ENCODE measurements around the gene F8. TPM values are rescaled to one million over a fixed set of nuclear protein-coding genes. Genes with fewer than 3 reads are reported as not detected.
"Not testable (repeated sequence)": the region's sequence is repeated elsewhere in the genome, so short reads cannot be mapped to it uniquely, and the experiment has no call there.

The F8 gene
- total RNA-seq, 2 donors from 2014 or later, result 5.5 to 6.0 TPM

DNA sequence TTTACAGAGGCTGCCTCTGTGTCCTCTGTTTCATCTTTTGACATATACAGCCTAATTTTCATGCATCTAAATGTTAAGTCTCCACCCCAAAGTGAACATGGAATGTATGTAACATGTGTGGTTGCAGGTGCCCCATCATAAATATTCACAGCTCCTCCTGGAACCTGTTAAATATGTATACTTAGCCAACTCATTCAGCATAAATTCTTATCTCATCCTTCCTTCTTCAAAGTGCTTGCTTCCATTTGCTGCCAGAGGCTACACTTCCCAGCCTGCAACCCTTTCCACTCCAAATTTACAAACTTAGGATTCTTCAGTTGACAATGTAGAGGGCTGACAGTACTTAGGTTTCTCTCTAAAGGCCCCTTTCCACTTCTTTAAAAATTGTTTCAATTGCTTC, 60.6 kb downstream of the F8 start:
- no peak for DNase-seq
- no peak overlapping the region for H3K4me3 Mint-ChIP-seq
- Histone ChIP-seq H3K27ac (ENCODE audit: low read depth, low read length) (no peak overlapping the region), H3K9ac (ENCODE audit: extremely low read depth, low read length, poor library complexity, severe bottlenecking) (no peak overlapping the region), H3K27me3 (ENCODE audit: control insufficient read depth, insufficient read depth, low read length, poor library complexity, severe bottlenecking) (no peaks in the 10 kb centered on the region), H3K4me3 (ENCODE audit: low read length) (no peak overlapping the region), H3K4me1 (ENCODE audit: control insufficient read depth, insufficient read depth, low read length) (no peaks in the 10 kb centered on the region), H3K36me3 (ENCODE audit: control insufficient read depth, insufficient read depth, low read length) (no peaks in the 10 kb centered on the region), H3K9me3 (ENCODE audit: control insufficient read depth, low read length) (peaks cover 3% of the 10 kb centered on the region)
- no peaks in the 10 kb centered on the region for H3K4me1 Mint-ChIP-seq
- no peak overlapping the region for H3K27ac Mint-ChIP-seq
- no peaks in the 10 kb centered on the region for H3K36me3 Mint-ChIP-seq (ENCODE audit: low read depth)
- peaks cover 69% of the 10 kb centered on the region for H3K9me3 Mint-ChIP-seq
- TF ChIP-seq, protein P1, sequence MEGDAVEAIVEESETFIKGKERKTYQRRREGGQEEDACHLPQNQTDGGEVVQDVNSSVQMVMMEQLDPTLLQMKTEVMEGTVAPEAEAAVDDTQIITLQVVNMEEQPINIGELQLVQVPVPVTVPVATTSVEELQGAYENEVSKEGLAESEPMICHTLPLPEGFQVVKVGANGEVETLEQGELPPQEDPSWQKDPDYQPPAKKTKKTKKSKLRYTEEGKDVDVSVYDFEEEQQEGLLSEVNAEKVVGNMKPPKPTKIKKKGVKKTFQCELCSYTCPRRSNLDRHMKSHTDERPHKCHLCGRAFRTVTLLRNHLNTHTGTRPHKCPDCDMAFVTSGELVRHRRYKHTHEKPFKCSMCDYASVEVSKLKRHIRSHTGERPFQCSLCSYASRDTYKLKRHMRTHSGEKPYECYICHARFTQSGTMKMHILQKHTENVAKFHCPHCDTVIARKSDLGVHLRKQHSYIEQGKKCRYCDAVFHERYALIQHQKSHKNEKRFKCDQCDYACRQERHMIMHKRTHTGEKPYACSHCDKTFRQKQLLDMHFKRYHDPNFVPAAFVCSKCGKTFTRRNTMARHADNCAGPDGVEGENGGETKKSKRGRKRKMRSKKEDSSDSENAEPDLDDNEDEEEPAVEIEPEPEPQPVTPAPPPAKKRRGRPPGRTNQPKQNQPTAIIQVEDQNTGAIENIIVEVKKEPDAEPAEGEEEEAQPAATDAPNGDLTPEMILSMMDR (conservative IDR thresholded peaks at IDR 0.05), result no peak
- peaks cover 1% of the 10 kb centered on the region for H3K27me3 Mint-ChIP-seq (ENCODE audit: insufficient read depth)

DNA sequence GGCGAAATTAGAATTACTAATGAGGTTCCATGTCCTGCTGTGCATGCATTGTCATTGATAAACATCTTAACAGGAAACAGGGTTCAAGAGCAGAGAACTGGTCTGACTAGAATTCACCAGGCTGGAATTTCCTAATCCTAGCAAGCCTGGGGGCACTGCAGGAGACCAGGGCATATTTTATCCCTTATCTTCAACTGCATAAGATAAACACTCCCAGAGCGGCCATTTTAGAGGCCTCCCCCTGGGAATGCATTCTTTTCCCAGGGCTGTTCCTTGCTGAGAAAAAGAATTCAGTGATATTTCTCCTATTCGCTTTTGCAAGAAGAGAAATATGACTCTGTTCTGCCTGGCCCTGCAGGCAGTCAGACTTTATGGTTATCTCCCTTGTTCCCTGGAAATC, 66.7 kb downstream of the F8 start:
- H3K36me3 ChIP-seq (ENCODE audit: control insufficient read depth, insufficient read depth, low read length); H3K4me1 ChIP-seq (ENCODE audit: control insufficient read depth, insufficient read depth, low read length); H3K27me3 Mint-ChIP-seq (ENCODE audit: insufficient read depth); DNase-seq; H3K4me3 Mint-ChIP-seq; H3K27ac Mint-ChIP-seq; H3K36me3 Mint-ChIP-seq (ENCODE audit: low read depth); H3K27ac ChIP-seq (ENCODE audit: low read depth, low read length); H3K27me3 ChIP-seq (ENCODE audit: control insufficient read depth, insufficient read depth, low read length, poor library complexity, severe bottlenecking); H3K9me3 ChIP-seq (ENCODE audit: control insufficient read depth, low read length); H3K4me3 ChIP-seq (ENCODE audit: low read length); H3K4me1 Mint-ChIP-seq; H3K9ac ChIP-seq (ENCODE audit: extremely low read depth, low read length, poor library complexity, severe bottlenecking): not testable (repeated sequence)
- H3K9me3 Mint-ChIP-seq, result peaks cover 59% of the 10 kb centered on the region
- WGBS, 2 experiments (ENCODE audit: insufficient coverage in 1 of 2, insufficient read length in 1 of 2), result 92 to 93% methylated on average over 2 to 3 of the region's 3 CpGs

DNA sequence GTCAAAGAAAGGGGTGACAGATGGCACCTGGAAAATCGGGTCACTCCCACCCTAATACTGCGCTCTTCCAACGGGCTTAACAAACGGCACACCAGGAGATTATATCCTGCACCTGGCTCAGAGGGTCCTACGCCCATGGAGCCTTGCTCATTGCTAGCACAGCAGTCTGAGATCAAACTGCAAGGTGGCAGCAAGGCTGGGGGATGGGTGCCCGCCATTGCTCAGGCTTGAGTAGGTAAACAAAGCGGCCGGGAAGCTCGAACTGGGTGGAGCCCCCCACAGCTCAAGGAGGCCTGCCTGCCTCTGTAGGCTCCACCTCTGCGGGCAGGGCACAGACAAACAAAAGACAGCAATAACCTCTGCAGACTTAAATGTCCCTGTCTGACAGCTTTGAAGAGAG, 83.3 kb downstream of the F8 start:
- 96% methylated on average over 5 of the region's 10 CpGs; no CpG with 5 or more reads in 1 of the 2 experiments for WGBS, 2 experiments (ENCODE audit: insufficient coverage in 1 of 2, insufficient read length in 1 of 2)
- H3K4me1 ChIP-seq (ENCODE audit: control insufficient read depth, insufficient read depth, low read length); H3K9me3 ChIP-seq (ENCODE audit: control insufficient read depth, low read length); H3K36me3 Mint-ChIP-seq (ENCODE audit: low read depth); H3K27me3 ChIP-seq (ENCODE audit: control insufficient read depth, insufficient read depth, low read length, poor library complexity, severe bottlenecking); H3K4me3 Mint-ChIP-seq; H3K9ac ChIP-seq (ENCODE audit: extremely low read depth, low read length, poor library complexity, severe bottlenecking); H3K4me1 Mint-ChIP-seq; DNase-seq; H3K36me3 ChIP-seq (ENCODE audit: control insufficient read depth, insufficient read depth, low read length); H3K4me3 ChIP-seq (ENCODE audit: low read length); H3K27ac Mint-ChIP-seq; H3K27me3 Mint-ChIP-seq (ENCODE audit: insufficient read depth); H3K27ac ChIP-seq (ENCODE audit: low read depth, low read length): not testable (repeated sequence)
- H3K9me3 Mint-ChIP-seq, result peaks cover 60% of the 10 kb centered on the region

DNA sequence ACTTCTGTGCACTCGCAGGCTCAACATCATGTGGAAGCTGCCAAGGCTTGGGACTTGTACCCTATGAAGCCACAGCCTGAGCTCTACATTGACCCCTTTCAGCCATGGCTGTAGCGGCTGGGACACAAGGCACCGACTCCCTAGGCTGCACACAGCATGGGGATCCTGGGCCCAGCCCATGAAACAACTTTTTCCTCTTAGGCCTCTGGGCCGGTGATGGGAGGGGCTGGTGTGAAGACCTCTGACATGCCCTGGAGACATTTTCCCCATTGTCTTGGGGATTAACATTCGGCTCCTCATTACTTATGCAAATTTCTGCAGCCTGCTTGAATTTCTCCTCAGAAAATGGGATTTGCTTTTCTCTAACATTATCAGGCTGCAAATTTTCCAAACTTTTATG, 97.8 kb downstream of the F8 start:
- not testable (repeated sequence) for H3K4me1 Mint-ChIP-seq; H3K9me3 ChIP-seq (ENCODE audit: control insufficient read depth, low read length); H3K4me3 Mint-ChIP-seq; H3K27ac Mint-ChIP-seq; H3K27ac ChIP-seq (ENCODE audit: low read depth, low read length); H3K27me3 ChIP-seq (ENCODE audit: control insufficient read depth, insufficient read depth, low read length, poor library complexity, severe bottlenecking); H3K4me1 ChIP-seq (ENCODE audit: control insufficient read depth, insufficient read depth, low read length); H3K4me3 ChIP-seq (ENCODE audit: low read length); H3K36me3 Mint-ChIP-seq (ENCODE audit: low read depth); H3K9ac ChIP-seq (ENCODE audit: extremely low read depth, low read length, poor library complexity, severe bottlenecking); H3K36me3 ChIP-seq (ENCODE audit: control insufficient read depth, insufficient read depth, low read length)
- Mint-ChIP-seq H3K9me3 (peaks cover 59% of the 10 kb centered on the region), H3K27me3 (ENCODE audit: insufficient read depth) (peaks cover 18% of the 10 kb centered on the region)
- WGBS, 2 experiments (ENCODE audit: insufficient coverage in 1 of 2, insufficient read length in 1 of 2), result 84% methylated on average over 5 of the region's 5 CpGs; no CpG with 5 or more reads in 1 of the 2 experiments
- DNase-seq, result peak; percentile 48
